ENCODE measurements around the gene GMPS. TPM values are rescaled to one million over a fixed set of nuclear protein-coding genes. Genes with fewer than 3 reads are reported as not detected.

The GMPS gene
- total and polyA plus RNA-seq, 2 of the 13 experiments (the other 11 are each of a cell fraction or from before 2014, with no cell fraction given): 29.6 to 85.5 TPM

DNA sequence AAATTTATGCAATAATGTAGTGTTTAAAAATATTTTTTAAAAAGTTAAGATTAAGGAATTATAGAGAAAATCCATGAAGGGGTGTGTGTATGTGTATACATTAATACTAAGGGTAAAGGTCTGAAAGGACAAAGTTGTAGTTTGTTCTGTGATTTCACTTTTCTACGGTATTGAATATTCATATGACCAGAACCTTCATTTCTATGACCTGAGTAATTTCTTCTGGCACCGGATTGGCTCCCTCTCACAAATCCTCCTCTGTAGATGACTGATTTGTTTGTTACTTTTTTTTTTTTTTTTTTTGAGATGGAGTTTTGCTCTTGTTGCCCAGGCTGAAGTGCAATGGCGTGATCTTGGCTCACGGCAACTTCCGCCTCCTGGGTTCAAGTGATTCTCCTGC is 20.9 kb downstream of the GMPS start (continued):
- TF ChIP-seq, protein P1, sequence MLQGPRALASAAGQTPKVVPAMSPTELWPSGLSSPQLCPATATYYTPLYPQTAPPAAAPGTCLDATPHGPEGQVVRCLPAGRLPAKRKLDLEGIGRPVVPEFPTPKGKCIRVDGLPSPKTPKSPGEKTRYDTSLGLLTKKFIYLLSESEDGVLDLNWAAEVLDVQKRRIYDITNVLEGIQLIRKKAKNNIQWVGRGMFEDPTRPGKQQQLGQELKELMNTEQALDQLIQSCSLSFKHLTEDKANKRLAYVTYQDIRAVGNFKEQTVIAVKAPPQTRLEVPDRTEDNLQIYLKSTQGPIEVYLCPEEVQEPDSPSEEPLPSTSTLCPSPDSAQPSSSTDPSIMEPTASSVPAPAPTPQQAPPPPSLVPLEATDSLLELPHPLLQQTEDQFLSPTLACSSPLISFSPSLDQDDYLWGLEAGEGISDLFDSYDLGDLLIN (CRISPR knock-in tag; IDR thresholded peaks at IDR 0.05; ENCODE audit: borderline replicate concordance): no peak
- TF ChIP-seq ZNF530 (CRISPR knock-in tag; IDR thresholded peaks at IDR 0.05; ENCODE audit: low read depth): no peak

GRCh38 chr3:155895379-155895900 is 25.0 kb downstream of the GMPS start:
- Histone ChIP-seq H3K79me2 (ENCODE audit: insufficient read depth, low read length) (peaks cover 21% of the 10 kb centered on the region), H3K4me2 (ENCODE audit: low read depth, low read length) (no peak overlapping the region), H3K27me3 (ENCODE audit: control insufficient read depth in 1 of 2, insufficient read depth in 2 of 2, low read length in 2 of 2) (no peaks in the 10 kb centered on the region), H3K9ac (ENCODE audit: insufficient read depth, low read depth, low read length) (no peak overlapping the region), H3K27ac (ENCODE audit: extremely low read length, insufficient read depth, low read length) (no peak overlapping the region), H3K36me3 (replicated peaks in 1 of 2; ENCODE audit: control insufficient read depth in 1 of 2, insufficient read depth in 2 of 2, low read length in 2 of 2) (peaks cover 10 to 43% of the 10 kb centered on the region in 2 experiments), H3K9me3 (ENCODE audit: low read length) (no peaks in the 10 kb centered on the region), H4K20me1 (ENCODE audit: insufficient read depth, low read length) (peaks cover 6% of the 10 kb centered on the region; the same call in 1 of the 2 replicates), H3K4me1 (ENCODE audit: insufficient read depth, low read length) (peaks cover 6% of the 10 kb centered on the region), H3K4me3 (replicated peaks in 1 of 3; ENCODE audit: insufficient read depth in 1 of 3, low read depth in 2 of 3, low read length in 3 of 3) (no peak overlapping the region), H2AFZ (ENCODE audit: low read length) (no peak overlapping the region)
- intact Hi-C loops (cut with micrococcal nuclease; ENCODE audit: unreplicated experiment) (no loop called here), in situ Hi-C loops (cut with HindIII; ENCODE audit: extremely low pct_ligation_motif_present, low pct_unique_long_range_greater_than_20kb) (no loop called here)
- 94% methylated on average over 7 of the region's 7 CpGs for WGBS (ENCODE audit: low lambda C conversion rate)
- no TSS peak for BruUV-seq (replicated peaks)
- DNase-seq (ENCODE audit: low spot score): no peak
- ATAC-seq: no peak
- ChIA-PET POLR2A (no interaction called here), CTCF (ENCODE audit: low intra/inter-chr PET ratio, low total read pairs) (no interaction called here)
- no peak for FAIRE-seq
- TF ChIP-seq ZFP36L1 (CRISPR knock-in tag; IDR thresholded peaks at IDR 0.05) (no peak), ELF3 (CRISPR knock-in tag; IDR thresholded peaks at IDR 0.05) (no peak), UBTF (CRISPR knock-in tag; IDR thresholded peaks at IDR 0.05) (no peak), RFX1 (IDR thresholded peaks at IDR 0.05) (no peak), TOPORS (CRISPR knock-in tag; IDR thresholded peaks at IDR 0.05) (no peak), ZNF720 (CRISPR knock-in tag; IDR thresholded peaks at IDR 0.05) (no peak), ZNF18 (CRISPR knock-in tag; IDR thresholded peaks at IDR 0.05; ENCODE audit: insufficient replicate concordance) (no peak), ZNF558 (CRISPR knock-in tag; IDR thresholded peaks at IDR 0.05; ENCODE audit: borderline replicate concordance) (no peak), EEA1 (CRISPR knock-in tag; IDR thresholded peaks at IDR 0.05; ENCODE audit: borderline replicate concordance) (no peak), ZNF350 (CRISPR knock-in tag; IDR thresholded peaks at IDR 0.05; ENCODE audit: borderline replicate concordance, low read depth) (no peak), ZFP62 (CRISPR knock-in tag; IDR thresholded peaks at IDR 0.05) (no peak), NFYB (CRISPR knock-in tag; IDR thresholded peaks at IDR 0.05) (no peak), ZNF577 (CRISPR knock-in tag; IDR thresholded peaks at IDR 0.05; ENCODE audit: borderline replicate concordance, low read depth) (no peak), SCMH1 (CRISPR knock-in tag; IDR thresholded peaks at IDR 0.05; ENCODE audit: borderline replicate concordance) (no peak), ZNF24 (IDR thresholded peaks at IDR 0.05) (no peak), MATR3 (CRISPR knock-in tag; IDR thresholded peaks at IDR 0.05) (no peak)
- TF ChIP-seq, protein P2, sequence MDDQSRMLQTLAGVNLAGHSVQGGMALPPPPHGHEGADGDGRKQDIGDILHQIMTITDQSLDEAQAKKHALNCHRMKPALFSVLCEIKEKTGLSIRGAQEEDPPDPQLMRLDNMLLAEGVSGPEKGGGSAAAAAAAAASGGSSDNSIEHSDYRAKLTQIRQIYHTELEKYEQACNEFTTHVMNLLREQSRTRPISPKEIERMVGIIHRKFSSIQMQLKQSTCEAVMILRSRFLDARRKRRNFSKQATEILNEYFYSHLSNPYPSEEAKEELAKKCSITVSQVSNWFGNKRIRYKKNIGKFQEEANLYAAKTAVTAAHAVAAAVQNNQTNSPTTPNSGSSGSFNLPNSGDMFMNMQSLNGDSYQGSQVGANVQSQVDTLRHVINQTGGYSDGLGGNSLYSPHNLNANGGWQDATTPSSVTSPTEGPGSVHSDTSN (CRISPR knock-in tag; IDR thresholded peaks at IDR 0.05; ENCODE audit: borderline replicate concordance): no peak
